ENCODE measurements around the gene FOCAD.

GRCh38 chr9:20663133-20663532, 20.9 kb upstream of the FOCAD start:
- TF ChIP-seq CTCF (IDR thresholded peaks at IDR 0.05), result no peak
- TF ChIP-seq EZH2 (IDR thresholded peaks at IDR 0.05), result no peak
- TF ChIP-seq EZH2phosphoT487 (IDR thresholded peaks at IDR 0.05), result no peak

Measured in neural progenitor cell (in vitro differentiated cells).